Fibroblast of mammary gland (primary cell): Measurements from ENCODE around the gene TASOR.
"Not testable (repeated sequence)": the region's sequence is repeated elsewhere in the genome, so short reads cannot be mapped to it uniquely, and the experiment has no call there.

ENCODE experiments used
- DNase-seq: peaks from one replicate; pipeline ENCODE4 v3.0.0-alpha.2; 2010; ENCODE audit warnings: low read depth
- H3K4me3 ChIP-seq: 2 replicates; pipeline ENCODE4 v1.5.1; 2011; ENCODE audit warnings: low read depth, mild to moderate bottlenecking, low read length, moderate library complexity; ENCODE audit not compliant: control insufficient read depth
- TF ChIP-seq, protein P1 (sequence below): conservative IDR thresholded peaks from 2 replicates; pipeline ENCODE4 v1.5.1; 2011; ENCODE audit warnings: low read depth, low read length, inconsistent platforms; ENCODE audit not compliant: control insufficient read depth, insufficient read depth

Gene TASOR, protein sequence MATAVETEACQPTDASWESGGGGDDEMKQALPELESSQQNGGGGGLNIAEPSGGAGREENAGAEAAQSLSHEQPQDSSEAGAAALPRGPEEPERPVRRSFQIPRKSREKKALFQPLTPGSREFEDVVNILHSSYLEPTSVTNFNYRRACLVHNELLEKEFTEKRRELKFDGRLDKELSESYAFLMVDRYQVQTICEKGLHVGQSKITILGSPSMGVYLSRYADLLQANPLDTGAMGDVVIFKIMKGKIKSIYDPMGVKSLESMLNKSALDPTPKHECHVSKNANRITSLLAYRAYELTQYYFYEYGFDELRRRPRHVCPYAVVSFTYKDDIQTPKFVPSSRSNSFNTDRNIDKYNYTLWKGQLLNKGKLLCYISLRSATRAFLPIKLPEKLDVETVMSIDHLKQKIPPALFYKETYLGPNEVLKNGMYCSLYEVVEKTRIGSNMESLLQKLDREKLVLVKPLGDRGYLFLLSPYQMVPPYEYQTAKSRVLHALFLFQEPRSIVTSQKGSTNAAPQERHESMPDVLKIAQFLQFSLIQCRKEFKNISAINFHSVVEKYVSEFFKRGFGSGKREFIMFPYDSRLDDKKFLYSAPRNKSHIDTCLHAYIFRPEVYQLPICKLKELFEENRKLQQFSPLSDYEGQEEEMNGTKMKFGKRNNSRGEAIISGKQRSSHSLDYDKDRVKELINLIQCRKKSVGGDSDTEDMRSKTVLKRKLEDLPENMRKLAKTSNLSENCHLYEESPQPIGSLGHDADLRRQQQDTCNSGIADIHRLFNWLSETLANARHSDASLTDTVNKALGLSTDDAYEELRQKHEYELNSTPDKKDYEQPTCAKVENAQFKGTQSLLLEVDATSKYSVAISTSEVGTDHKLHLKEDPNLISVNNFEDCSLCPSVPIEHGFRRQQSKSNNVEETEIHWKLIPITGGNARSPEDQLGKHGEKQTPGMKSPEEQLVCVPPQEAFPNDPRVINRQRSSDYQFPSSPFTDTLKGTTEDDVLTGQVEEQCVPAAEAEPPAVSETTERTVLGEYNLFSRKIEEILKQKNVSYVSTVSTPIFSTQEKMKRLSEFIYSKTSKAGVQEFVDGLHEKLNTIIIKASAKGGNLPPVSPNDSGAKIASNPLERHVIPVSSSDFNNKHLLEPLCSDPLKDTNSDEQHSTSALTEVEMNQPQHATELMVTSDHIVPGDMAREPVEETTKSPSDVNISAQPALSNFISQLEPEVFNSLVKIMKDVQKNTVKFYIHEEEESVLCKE (N-terminal part only)

DNA sequence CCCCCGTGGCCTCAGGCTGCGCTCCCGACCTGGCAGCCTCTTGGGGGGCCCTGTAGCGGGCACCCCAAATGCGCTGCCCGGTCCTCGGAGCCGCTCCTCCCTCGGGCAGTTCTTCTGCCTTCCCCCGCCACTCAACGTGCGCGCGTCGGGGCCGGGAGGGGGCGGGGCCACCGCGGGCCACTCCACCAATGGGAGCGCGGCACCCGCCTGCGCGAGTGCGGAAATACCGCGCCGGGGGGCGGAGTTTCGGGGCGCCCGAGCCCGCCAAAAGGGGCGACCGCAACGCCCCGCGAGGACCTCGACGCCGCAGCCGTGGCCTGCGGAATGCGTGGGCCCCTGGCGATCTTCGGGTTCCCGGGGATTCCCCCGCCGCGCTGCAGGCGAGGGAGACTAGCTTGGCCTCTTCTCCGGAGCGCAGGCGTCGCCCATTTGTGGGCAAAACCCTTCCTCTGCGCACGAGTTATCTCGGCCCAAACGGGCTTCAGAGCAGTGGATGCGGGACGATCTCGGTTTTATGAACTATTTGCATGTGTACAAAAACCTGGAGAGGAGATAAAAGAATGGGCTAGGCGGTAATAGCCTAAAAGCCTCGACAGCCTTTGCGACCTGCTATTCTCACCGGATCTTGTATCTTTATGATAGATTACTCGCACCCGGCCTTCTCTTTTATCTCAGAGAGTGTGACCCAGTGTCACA is at the start of gene TASOR:
TSS of gene TASOR (minus strand) at position 144 of the 696 bp plus-strand sequence. CDS start 259 bp downstream, outside the sequence.
- peak; percentile 59 for DNase-seq
- peak within 1 kb of the TSS; percentile 65 for H3K4me3 ChIP-seq
- TF ChIP-seq, protein P1, sequence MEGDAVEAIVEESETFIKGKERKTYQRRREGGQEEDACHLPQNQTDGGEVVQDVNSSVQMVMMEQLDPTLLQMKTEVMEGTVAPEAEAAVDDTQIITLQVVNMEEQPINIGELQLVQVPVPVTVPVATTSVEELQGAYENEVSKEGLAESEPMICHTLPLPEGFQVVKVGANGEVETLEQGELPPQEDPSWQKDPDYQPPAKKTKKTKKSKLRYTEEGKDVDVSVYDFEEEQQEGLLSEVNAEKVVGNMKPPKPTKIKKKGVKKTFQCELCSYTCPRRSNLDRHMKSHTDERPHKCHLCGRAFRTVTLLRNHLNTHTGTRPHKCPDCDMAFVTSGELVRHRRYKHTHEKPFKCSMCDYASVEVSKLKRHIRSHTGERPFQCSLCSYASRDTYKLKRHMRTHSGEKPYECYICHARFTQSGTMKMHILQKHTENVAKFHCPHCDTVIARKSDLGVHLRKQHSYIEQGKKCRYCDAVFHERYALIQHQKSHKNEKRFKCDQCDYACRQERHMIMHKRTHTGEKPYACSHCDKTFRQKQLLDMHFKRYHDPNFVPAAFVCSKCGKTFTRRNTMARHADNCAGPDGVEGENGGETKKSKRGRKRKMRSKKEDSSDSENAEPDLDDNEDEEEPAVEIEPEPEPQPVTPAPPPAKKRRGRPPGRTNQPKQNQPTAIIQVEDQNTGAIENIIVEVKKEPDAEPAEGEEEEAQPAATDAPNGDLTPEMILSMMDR: no peak

DNA sequence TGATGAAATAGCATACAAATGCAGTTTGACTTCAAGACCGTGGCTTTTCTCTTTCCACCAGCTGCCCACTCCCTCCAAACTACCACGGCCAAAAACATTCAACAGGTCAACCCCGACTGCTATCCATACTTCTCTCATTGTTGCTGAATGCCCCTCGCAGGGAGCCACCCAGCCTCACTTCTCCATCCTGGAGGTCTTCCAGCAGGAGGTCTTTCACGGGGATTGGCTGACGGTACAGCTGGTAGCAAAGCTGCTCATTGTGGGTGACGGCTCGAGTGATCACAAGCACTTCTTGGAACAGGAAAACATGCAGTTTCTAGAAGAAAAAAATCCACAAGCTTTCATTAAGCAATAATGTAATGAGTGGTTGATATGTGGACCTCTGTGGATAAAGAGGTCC is 49.0 kb upstream of the TASOR start:
- H3K4me3 ChIP-seq: no peak overlapping the region
- TF ChIP-seq, protein P1: no peak
- no peak for DNase-seq

DNA sequence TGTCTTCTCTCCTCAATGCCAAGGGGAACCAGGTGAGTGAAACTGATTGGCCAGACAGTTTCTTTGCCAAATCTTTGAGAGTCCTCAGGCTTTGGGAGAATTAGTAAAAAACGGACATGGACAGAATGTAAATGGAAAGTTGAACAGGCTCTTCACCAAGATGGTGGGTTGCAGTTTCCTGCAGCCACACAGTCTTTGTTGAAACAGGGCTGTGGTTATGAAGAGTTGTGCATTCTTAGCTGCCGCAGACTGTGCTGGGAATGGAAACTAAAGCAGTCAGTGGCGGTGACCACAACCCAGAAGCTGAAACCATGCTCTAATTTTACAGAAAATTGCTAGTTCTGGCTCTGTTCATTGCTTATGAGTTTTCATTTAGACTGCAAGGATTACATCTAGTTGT is 42.1 kb upstream of the TASOR start:
- no peak overlapping the region for H3K4me3 ChIP-seq
- TF ChIP-seq, protein P1: no peak
- no peak for DNase-seq

DNA sequence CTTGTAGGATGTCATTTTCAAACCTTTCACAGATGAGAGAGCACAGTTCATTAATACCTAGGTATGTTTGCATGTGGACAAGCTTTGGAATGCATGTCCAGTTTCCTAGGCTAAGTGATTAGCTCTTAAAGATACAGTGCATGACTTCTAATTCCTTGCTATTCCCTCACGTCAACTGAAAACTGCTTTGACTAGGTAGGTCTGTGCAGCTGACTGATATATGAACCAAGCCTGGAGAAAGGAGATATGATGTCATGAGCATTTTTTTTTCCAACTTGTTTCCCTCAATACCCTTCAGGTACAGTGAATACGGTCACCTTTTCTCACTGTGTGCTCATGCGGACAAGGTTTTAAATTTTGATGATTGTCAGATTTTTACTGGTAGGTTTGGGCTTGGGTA is 41.6 kb upstream of the TASOR start:
- no peak overlapping the region for H3K4me3 ChIP-seq
- TF ChIP-seq, protein P1: no peak
- DNase-seq: no peak

DNA sequence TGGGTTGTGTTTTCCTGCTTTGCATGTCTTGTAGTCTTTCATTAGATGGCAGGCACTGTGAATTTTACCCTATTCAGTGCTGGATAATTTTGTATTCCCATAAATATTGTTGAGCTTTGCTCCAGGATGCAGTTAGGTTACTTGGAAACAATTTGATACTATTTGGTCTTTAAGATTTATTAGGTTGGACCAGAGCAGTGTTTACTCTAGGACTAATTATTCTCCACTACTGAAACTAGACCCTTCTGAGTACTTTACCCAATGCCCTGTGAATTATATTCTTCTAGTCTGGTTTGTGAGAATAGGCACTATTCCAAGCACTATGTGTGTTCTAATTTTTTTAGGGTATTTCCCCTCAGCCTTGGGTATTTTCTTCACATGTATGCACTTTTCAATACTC is 37.8 kb upstream of the TASOR start:
- DNase-seq: no peak
- no peak overlapping the region for H3K4me3 ChIP-seq
- TF ChIP-seq, protein P1: no peak

DNA sequence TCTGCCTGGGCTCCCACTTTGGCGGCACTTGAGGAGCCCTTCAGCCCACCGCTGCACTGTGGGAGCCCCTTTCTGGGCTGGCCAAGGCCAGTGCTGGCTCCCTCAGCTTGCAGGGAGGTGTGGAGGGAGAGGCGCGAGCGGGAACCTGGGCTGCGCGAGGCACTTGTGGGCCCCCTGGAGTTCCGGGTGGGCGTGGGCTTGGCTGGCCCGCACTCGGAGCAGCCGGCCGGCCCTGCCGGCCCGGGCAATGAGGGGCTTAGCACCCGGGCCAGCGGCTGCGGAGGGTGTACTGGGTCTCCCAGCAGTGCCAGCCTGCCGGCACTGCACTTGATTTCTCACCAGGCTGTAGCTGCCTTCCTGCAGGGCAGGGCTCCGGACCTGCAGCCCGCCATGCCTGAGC is 35.7 kb upstream of the TASOR start:
- H3K4me3 ChIP-seq, DNase-seq: not testable (repeated sequence)
